ENCODE data around the gene KLHL10.
"Not testable (repeated sequence)": the region's sequence is repeated elsewhere in the genome, so short reads cannot be mapped to it uniquely, and the experiment has no call there.

The KLHL10 gene

GRCh38 chr17:41813699-41814124 lies 23.9 kb upstream of the KLHL10 start:
- no peak for DNase-seq

GRCh38 chr17:41814195-41814594 lies 23.4 kb upstream of the KLHL10 start:
- no peak for DNase-seq

- DNase-seq = no peak
Observed at GRCh38 chr17:41816637-41817320, 20.8 kb upstream of the KLHL10 start.

DNA sequence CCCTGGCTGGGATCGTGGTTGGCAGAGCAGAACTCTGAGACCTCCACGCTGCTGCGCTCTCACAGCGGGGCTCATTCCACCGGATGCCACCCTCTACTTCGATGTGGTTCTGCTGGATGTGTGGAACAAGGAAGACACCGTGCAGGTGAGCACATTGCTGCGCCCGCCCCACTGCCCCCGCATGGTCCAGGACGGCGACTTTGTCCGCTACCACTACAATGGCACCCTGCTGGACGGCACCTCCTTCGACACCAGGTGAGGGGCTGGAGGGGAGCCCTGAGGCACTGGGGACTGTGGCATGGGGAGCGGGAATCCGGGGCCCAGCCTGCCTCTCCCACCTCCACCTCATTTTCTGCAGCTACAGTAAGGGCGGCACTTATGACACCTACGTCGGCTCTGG lies 19.6 kb upstream of the KLHL10 start:
- no peak for DNase-seq

DNA sequence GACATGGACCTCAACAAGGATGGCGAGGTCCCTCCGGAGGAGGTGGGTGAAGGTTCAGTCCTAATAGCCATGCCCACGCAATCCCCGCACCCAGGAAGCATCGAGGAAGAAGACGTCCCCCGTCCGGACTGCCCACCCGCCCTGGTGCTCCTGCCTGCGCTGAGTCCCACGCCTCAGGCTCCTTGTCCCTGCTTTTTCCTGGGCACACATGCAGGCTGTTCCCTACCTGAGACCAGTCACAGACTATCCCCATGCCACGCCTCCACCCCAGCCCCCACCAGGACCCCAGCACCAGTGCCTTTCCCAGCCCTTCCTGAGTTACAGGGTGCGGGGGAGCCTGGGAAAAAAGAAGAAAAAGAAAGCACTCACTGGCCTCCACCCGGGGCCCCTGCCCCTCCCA lies 15.8 kb upstream of the KLHL10 start:
- no peak for DNase-seq

GRCh38 chr17:41822216-41823140 lies 15.1 kb upstream of the KLHL10 start:
- DNase-seq = no peak

- DNase-seq = no peak
Observed at GRCh38 chr17:41823141-41823524, 14.5 kb upstream of the KLHL10 start.

- no peak for DNase-seq
Observed at GRCh38 chr17:41823580-41823979, 14.0 kb upstream of the KLHL10 start.

- DNase-seq = no peak
Observed at GRCh38 chr17:41824086-41824485, 13.5 kb upstream of the KLHL10 start.

DNA sequence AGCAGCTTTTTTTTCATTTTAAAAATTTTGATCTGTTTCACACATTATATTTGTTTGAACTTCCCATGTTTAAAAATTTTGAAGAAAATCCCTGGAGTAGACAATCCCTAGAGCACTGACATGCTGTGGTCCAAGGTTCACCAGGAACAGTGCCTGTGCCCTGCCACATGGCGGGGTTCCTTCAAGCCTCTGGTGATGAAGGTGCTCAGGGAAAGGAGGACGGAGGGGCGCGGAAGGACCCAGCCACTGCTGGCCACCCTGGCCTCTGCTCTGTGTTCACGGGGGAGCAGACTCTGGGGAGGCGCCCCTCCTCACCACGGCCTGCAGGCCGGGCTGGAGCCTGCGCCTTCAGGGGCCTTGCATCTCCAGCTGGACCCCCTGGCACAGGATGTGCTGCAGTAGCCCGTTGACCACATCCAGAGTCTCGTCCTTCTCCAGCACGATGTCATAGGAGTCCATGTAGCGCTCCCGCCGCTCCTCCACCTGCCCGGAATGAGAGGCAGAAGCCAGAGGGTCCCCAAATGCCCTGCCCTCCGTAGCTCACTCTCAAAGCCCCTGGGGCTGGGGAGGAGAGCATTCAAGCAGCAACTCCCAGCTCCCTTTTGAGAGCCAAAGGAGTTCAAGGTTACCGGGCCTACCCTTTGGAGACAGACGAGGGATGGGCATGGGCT lies 12.3 kb upstream of the KLHL10 start:
- DNase-seq = no peak

- DNase-seq = not testable (repeated sequence)
Observed at GRCh38 chr17:41829961-41830360, 7.7 kb upstream of the KLHL10 start.

DNA sequence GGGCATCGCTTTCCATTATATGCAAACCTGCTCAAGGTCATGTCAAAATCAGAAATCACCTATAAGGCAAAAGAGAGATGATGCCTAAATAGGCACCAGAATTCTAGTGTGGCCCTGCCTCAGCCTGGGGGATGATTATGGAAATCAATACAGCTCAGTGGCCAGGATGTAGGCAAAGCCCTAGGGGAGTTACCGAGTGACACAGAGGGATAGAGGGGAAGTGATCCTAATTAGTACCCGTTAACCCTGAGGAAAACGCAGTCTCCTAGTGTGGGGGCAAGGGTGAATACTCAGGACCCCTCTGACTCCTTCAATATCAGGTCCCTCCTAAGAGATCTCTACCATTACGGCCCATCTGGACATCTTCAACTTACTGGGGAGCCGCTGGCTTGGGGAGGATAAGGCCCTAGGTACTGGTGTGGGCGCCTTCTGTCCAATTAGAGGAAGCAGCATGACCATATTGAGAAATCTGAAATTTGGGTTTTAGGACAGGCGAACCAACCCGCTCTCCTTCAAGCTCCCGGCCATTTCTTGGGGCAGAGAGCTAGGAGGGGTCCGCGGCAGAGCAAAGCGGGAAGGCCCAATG lies 2.3 kb upstream of the KLHL10 start:
- no peak for DNase-seq

GRCh38 chr17:41835800-41836549 lies 1.6 kb upstream of the KLHL10 start, which contains the start of gene NT5C3B:
NT5C3B (minus strand) TSS chr17:41836232; CDS start chr17:41836193, 39 bp downstream.
- DNase-seq = peak; percentile 85

- no peak for DNase-seq
Observed at GRCh38 chr17:41836550-41837196, 952 bp upstream of the KLHL10 start.

DNA sequence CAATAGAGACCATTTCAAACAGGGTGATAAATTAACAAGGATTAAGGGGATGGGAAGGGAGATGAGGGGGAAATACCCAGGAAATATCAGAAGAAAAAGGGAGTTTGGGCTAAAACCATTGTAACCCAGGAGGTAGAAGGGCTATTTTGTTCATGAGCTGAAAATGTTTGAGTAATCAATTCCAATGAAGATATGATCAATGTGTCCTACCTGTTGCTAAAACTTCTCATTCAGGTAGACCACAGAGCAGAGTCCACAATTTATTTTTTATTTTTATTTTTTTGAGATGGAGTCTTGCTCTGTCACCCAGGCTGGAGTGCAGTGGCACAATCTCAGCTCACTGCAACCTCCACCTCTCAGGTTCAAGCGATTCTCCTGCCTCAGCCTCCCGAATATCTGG lies 1.8 kb downstream of the KLHL10 start:
- DNase-seq = not testable (repeated sequence)

DNA sequence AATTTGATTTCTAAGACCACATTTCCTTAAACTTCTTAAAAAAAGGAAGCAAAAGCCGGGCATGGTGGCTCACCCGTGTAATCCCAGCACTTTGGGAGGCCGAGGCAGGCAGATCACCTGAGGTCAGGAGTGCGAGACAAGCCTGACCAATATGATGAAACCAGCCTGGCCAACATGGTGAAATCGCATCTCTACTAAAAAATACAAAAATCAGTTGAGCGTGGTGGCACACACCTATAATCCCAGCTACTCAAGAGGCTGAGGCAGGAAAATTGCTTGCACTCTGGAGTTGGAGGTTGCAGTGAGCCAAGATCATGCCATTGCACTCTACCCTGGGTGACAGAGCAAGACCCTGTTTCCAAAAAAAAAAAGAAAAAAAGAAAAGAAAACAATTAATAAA lies 3.2 kb downstream of the KLHL10 start:
- DNase-seq = not testable (repeated sequence)

DNA sequence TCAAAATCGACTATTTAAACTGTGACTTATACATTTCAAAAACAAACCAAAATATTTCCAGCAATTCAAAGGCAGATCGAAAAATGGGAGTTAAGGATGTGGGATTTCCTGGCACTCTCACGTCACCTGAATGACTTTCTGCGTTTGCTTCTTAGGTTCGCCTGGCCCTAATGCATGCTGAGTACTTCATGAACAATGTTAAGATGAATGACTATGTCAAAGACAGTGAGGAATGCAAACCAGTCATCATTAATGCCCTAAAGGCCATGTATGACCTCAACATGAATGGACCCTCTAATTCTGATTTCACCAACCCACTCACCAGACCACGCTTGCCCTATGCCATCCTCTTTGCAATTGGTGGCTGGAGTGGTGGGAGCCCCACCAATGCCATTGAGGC lies 7.3 kb downstream of the KLHL10 start:
- no peak for DNase-seq

DNA sequence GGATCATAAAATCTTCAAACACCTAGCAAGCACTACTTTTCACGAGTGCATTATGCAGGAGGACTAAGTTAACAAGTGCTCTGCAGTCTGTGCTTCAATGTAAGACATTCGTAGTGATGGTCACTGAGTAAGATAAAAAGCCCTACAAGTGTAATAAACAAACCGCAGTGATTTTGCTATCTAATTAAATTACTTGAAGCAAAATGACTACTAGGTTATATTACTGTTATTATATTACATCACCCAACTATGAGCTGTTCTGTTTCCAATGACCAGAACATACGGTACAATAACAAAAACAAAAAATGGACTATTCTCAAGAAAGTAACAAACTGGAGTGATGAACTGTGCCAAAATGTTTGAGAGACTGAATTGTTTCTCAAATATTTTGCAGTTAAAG lies 11.2 kb downstream of the KLHL10 start:
- DNase-seq = no peak

- DNase-seq = no peak
Observed at GRCh38 chr17:41849251-41849990, 11.8 kb downstream of the KLHL10 start.

DNA sequence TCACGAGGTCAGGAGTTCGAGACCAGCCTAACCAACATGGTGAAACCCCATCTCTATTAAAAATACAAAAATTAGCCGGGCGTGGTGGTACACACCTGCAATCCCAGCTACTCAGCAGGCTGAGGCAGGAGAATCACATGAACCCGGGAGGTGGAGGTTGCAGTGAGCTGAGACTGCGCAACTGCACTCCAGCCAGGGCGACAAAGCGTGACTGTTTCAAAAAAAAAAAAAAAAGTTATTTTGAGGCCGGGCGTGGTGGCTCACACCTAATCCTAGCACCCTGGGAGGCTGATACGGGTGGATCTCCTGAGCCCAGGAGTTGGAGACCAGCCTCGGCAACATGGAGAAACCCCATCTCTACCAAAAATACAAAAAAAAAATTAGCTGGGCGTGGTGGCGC lies 13.8 kb downstream of the KLHL10 start:
- DNase-seq = not testable (repeated sequence)
